ENCODE results near the gene FLCN. TPM values are rescaled to one million over a fixed set of nuclear protein-coding genes. Genes with fewer than 3 reads are reported as not detected.

Gene FLCN
- total RNA-seq, 4 donors from 2014 or later: 31.7 to 62.0 (median 39.2) TPM

GRCh38 chr17:17167356-17167755 lies 69.6 kb downstream of the FLCN start:
- Histone ChIP-seq H3K27ac (no peak overlapping the region), H3K9me3 (no peaks in the 10 kb centered on the region), H3K4me3 (no peak overlapping the region), H3K36me3 (peaks cover 0 to 65% of the 10 kb centered on the region in 2 donors), H3K4me1 (peaks cover 0 to 14% of the 10 kb centered on the region in 2 donors), H3K27me3 (no peaks in the 10 kb centered on the region)
- no peak for ATAC-seq
- TF ChIP-seq POLR2A (IDR thresholded peaks at IDR 0.05): no peak
- no peak for TF ChIP-seq CTCF (IDR thresholded peaks at IDR 0.05 in 4 of 5, conservative IDR thresholded peaks at IDR 0.05 in 1 of 5)
- in situ Hi-C loops (cut with MboI; ENCODE audit: low sequenced_read_pairs in 4 of 4) (no loop called here), intact Hi-C loops (cut with DNase I; ENCODE audit: low total_unique reads) (no loop called here)
- DNase-seq: no peak

GRCh38 chr17:17166446-17166845 lies 70.5 kb downstream of the FLCN start:
- Histone ChIP-seq H3K4me1 (peaks cover 0 to 8% of the 10 kb centered on the region in 2 donors), H3K4me3 (no peak overlapping the region), H3K9me3 (no peaks in the 10 kb centered on the region), H3K27ac (peak overlapping the region in 2 of 4 donors; percentile 48 to 60), H3K36me3 (peaks cover 0 to 66% of the 10 kb centered on the region in 2 donors), H3K27me3 (no peaks in the 10 kb centered on the region)
- in situ Hi-C loops (cut with MboI; ENCODE audit: low sequenced_read_pairs in 4 of 4): no loop called here
- DNase-seq: no peak
- no peak for TF ChIP-seq CTCF (IDR thresholded peaks at IDR 0.05 in 4 of 5, conservative IDR thresholded peaks at IDR 0.05 in 1 of 5)
- no peak for TF ChIP-seq POLR2A (IDR thresholded peaks at IDR 0.05)
- intact Hi-C loops (cut with DNase I; ENCODE audit: low total_unique reads): no loop called here
- no peak for ATAC-seq

DNA sequence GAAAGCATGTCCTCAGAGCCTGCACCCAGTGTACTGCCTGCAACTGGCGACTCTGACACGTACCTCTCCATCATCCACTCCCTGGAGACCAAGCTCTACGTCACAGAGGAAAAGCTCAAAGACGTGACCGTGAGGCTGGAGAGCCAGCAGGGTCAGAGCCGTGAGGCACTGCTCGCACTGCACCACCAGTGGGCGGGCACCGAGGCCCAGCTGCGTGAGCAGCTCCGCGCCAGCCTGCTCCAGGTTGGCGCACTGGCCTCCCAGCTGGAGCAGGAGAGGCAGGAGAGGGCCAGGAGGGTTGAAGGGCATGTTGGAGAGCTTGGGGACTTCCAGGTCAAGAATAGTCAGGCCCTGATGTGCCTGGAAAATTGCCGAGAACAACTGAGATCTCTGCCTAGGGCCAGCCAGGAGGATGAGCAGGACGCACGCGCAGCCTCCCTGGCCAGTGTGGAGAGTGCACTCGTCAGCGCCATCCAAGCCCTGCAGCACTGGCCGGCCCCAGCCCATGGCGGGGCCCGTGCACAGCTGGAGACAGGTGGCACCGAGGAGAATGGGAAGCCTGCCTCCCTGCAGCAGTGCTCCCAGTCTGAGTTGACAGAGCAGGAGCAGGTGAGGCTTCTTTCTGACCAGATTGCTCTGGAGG lies 71.2 kb downstream of the FLCN start:
- peak overlapping the region in 2 of 4 donors; percentile 48 to 60 for H3K27ac ChIP-seq
- in situ Hi-C loops (cut with MboI; ENCODE audit: low sequenced_read_pairs in 4 of 4): no loop called here
- no peak overlapping the region for H3K4me3 ChIP-seq
- DNase-seq (peak; percentile 56 to 73), ATAC-seq (peak; percentile 84 to 88)
- peaks cover 0 to 70% of the 10 kb centered on the region in 2 donors for H3K36me3 ChIP-seq
- no peak for TF ChIP-seq POLR2A (IDR thresholded peaks at IDR 0.05)
- no peak for TF ChIP-seq CTCF (IDR thresholded peaks at IDR 0.05 in 4 of 5, conservative IDR thresholded peaks at IDR 0.05 in 1 of 5)
- H3K4me1 ChIP-seq: peaks cover 0 to 8% of the 10 kb centered on the region in 2 donors
- no peaks in the 10 kb centered on the region for H3K27me3 ChIP-seq
- intact Hi-C loops (cut with DNase I; ENCODE audit: low total_unique reads): no loop called here
- no peaks in the 10 kb centered on the region for H3K9me3 ChIP-seq

DNA sequence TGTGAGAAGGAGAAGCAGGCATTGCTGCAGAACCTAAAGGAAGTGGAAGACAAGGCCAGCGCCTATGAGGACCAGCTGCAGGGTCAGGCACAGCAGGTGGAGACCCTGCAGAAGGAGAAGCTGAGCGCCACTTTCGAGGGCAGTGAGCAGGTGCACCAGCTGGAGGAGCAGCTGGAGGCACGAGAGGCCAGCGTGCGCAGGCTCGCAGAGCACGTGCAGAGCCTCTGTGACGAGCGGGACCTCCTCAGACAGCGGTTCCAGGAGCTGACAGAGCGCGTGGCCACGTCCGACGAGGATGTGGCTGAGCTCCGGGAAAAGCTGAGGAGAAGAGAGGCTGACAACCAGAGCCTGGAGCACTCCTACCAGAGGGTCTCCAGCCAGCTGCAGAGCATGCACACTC lies 72.3 kb downstream of the FLCN start:
- Histone ChIP-seq H3K27ac (peak overlapping the region in 1 of 4 donors; percentile 48), H3K9me3 (no peaks in the 10 kb centered on the region), H3K4me3 (no peak overlapping the region), H3K36me3 (peaks cover 0 to 77% of the 10 kb centered on the region in 2 donors), H3K27me3 (no peaks in the 10 kb centered on the region), H3K4me1 (peaks cover 0 to 13% of the 10 kb centered on the region in 2 donors)
- ATAC-seq: no peak
- in situ Hi-C loops (cut with MboI; ENCODE audit: low sequenced_read_pairs in 4 of 4) (no loop called here), intact Hi-C loops (cut with DNase I; ENCODE audit: low total_unique reads) (no loop called here)
- DNase-seq: no peak
- TF ChIP-seq POLR2A (IDR thresholded peaks at IDR 0.05) (no peak), CTCF (IDR thresholded peaks at IDR 0.05 in 4 of 5, conservative IDR thresholded peaks at IDR 0.05 in 1 of 5) (no peak)
